Neuronal stem cell (in vitro differentiated cells): ENCODE measurements around the gene TSPYL4.

Experiments
- DNase-seq: peaks from one replicate; pipeline ENCODE4 v3.0.0-alpha.2; 2013; ENCODE audit warnings: low spot score
- H2AFZ ChIP-seq: one replicate; pipeline ENCODE4 v1.6.1; 2013; ENCODE audit warnings: mild to moderate bottlenecking, low read length, inconsistent platforms
- H2AK5ac ChIP-seq: 2 replicates; pipeline ENCODE4 v1.6.1; 2013; ENCODE audit warnings: low read depth, mild to moderate bottlenecking, inconsistent platforms, low read length, moderate library complexity, mixed read lengths
- H2BK120ac ChIP-seq: 2 replicates; pipeline ENCODE4 v1.6.1; 2013; ENCODE audit warnings: low read depth, mild to moderate bottlenecking, inconsistent platforms, low read length, moderate library complexity, mixed read lengths
- H2BK12ac ChIP-seq: one replicate; pipeline ENCODE4 v1.6.1; 2013; ENCODE audit warnings: low read length, inconsistent platforms
- H2BK15ac ChIP-seq: 2 replicates; pipeline ENCODE4 v1.6.1; 2013; ENCODE audit warnings: mild to moderate bottlenecking, low read length, inconsistent platforms, mixed read lengths
- H2BK5ac ChIP-seq: one replicate; pipeline ENCODE4 v1.6.1; 2013; ENCODE audit warnings: inconsistent platforms, mild to moderate bottlenecking, low read length, moderate library complexity
- H3K14ac ChIP-seq: one replicate; pipeline ENCODE4 v1.6.1; 2013; ENCODE audit warnings: low read length, inconsistent platforms
- H3K18ac ChIP-seq: 2 replicates; pipeline ENCODE4 v1.6.1; 2013; ENCODE audit warnings: low read length, inconsistent platforms
- H3K23ac ChIP-seq: 2 replicates; pipeline ENCODE4 v1.6.1; 2013; ENCODE audit warnings: low read depth, mild to moderate bottlenecking, mixed read lengths, low read length, inconsistent platforms; ENCODE audit not compliant: poor library complexity
- H3K27ac ChIP-seq: replicated peaks from 3 replicates; pipeline ENCODE4 v1.5.1; 2013; ENCODE audit warnings: low read length, inconsistent platforms
- H3K27me3 ChIP-seq, 3 experiments: 2 replicates each; pipeline ENCODE4 v1.6.1; 2013; ENCODE audit warnings: low read length in 3 of 3, mild to moderate bottlenecking in 2 of 3, inconsistent platforms in 1 of 3, low read depth in 1 of 3, mixed read lengths in 1 of 3, moderate library complexity in 1 of 3; ENCODE audit not compliant: control insufficient read depth in 3 of 3, insufficient read depth in 3 of 3
- H3K36me3 ChIP-seq, 2 donors: replicated peaks in 1 of 2; 2 replicates each; pipeline ENCODE4 v1.6.1; 2013; ENCODE audit warnings: low read length in 2 of 2; ENCODE audit not compliant: control insufficient read depth in 2 of 2, insufficient read depth in 2 of 2
- H3K4ac ChIP-seq: 2 replicates; pipeline ENCODE4 v1.6.1; 2013; ENCODE audit warnings: inconsistent platforms, mild to moderate bottlenecking, low read length, moderate library complexity
- H3K4me1 ChIP-seq, 2 donors: 1 replicate in 1 of 2; 2 replicates in 1 of 2; pipeline ENCODE4 v1.6.1; 2013; ENCODE audit warnings: low read length in 2 of 2, low read depth in 1 of 2; ENCODE audit not compliant: control insufficient read depth in 2 of 2, insufficient read depth in 1 of 2
- H3K4me2 ChIP-seq: one replicate; pipeline ENCODE4 v1.6.1; 2013; ENCODE audit warnings: mild to moderate bottlenecking, low read length, inconsistent platforms; ENCODE audit not compliant: insufficient read depth, poor library complexity, severe bottlenecking
- H3K4me3 ChIP-seq, 2 donors: 2 replicates each; pipeline ENCODE4 v1.5.1; 2013; ENCODE audit warnings: low read length in 2 of 2, mild to moderate bottlenecking in 2 of 2, inconsistent platforms in 1 of 2, moderate library complexity in 1 of 2
- H3K79me1 ChIP-seq: one replicate; pipeline ENCODE4 v1.6.1; 2013; ENCODE audit warnings: low read depth, mild to moderate bottlenecking, inconsistent platforms, low read length, moderate library complexity
- H3K9ac ChIP-seq: one replicate; pipeline ENCODE4 v1.6.1; 2013; ENCODE audit warnings: mild to moderate bottlenecking, low read depth, low read length, inconsistent platforms; ENCODE audit not compliant: poor library complexity
- H3K9me3 ChIP-seq, 2 donors: replicated peaks in 1 of 2; 2 replicates each; pipeline versions ENCODE3 to v1.6.1; 2013; ENCODE audit warnings: low read length in 2 of 2, mild to moderate bottlenecking in 2 of 2, inconsistent platforms in 1 of 2, low read depth in 1 of 2, mixed read lengths in 1 of 2, moderate library complexity in 1 of 2; ENCODE audit not compliant: control insufficient read depth in 2 of 2, insufficient read depth in 1 of 2
- H4K8ac ChIP-seq: one replicate; pipeline ENCODE4 v1.6.1; 2013; ENCODE audit warnings: low read depth, mild to moderate bottlenecking, inconsistent platforms, low read length, moderate library complexity
- H4K91ac ChIP-seq: one replicate; pipeline ENCODE4 v1.6.1; 2013; ENCODE audit warnings: low read length, low read depth, mild to moderate bottlenecking, inconsistent platforms; ENCODE audit not compliant: poor library complexity
- WGBS, 2 donors: extraction: QIAGEN DNeasy Blood & Tissue Kit; methylation state at CpG; one replicate each; pipeline ENCODE4 v1.1.7; 2013; ENCODE audit warnings: missing lambda C conversion rate in 2 of 2, mixed read lengths in 1 of 2; ENCODE audit not compliant: insufficient read length in 2 of 2, insufficient replicate concordance in 1 of 2; ENCODE audit errors: extremely low coverage in 2 of 2; 5-methylcytosine and 5-hydroxymethylcytosine counted together

TSPYL4 gene

DNA sequence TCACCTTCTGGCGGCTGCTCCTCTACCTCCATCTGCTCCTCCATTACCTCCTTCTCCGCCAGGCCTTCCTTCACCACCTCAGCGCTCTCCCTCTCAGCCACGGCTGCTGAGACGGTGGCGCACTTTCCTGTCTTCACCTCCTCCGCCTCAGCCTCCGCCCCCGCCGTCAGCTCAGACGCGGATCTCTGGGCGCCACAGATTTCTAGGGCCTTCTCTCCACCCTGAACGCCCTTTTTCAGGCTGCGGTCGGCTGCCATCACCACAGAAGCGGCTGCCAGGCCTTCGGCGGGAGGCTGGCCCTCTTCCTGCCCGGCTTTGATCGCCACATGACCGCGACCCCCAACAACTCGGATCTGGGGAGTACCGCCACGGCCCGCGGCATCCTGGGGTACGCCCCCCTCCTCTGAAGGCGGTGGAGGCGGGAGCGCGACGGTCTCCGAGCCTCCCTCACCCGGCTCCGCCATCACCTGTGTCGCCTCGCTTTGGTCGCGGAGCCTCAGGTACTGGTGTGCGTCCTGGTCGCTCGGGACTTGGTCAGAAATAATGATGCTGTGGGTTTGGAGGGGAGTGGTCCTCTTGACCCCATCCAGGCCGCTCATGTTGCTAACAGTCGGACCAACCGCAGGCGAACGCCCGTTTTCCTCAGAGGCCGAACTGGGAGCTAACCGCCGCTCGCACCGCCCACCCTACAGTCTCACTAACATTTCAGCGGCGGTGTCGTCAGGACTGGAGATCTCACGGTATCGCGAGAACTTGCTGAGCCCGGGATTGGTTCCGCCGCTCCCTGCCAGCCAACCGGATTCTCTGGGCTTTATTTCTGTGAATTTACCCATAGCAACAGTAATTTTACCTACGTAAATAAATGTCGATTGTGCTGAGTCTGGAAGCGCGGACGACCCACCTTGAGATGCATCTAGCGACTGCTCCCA lies 25.6 kb upstream of the TSPYL4 start, which contains the start of gene TSPYL1:
Gene TSPYL1 (minus strand): TSS at position 699 of the 929 bp plus-strand sequence. CDS start 100 bp downstream, at position 599.
- peak within 1 kb of the TSS; percentile 71 for H3K4ac ChIP-seq
- H2BK12ac ChIP-seq: no peak within 1 kb of the TSS
- H2AK5ac ChIP-seq: peak within 1 kb of the TSS; percentile 83
- WGBS, 2 donors: no CpG with 5 or more reads among the region's 71 CpGs
- H2AFZ ChIP-seq: peak within 1 kb of the TSS; percentile 92
- peak within 1 kb of the TSS; percentile 86 to 91 for H3K4me3 ChIP-seq
- H3K27me3 ChIP-seq: no peaks in the 10 kb centered on the region
- peak within 1 kb of the TSS; percentile 94 for H3K23ac ChIP-seq
- H3K14ac ChIP-seq: peak within 1 kb of the TSS; percentile 66
- H2BK5ac ChIP-seq: peak within 1 kb of the TSS; percentile 99
- peak; percentile 97 for DNase-seq
- H3K9me3 ChIP-seq: peaks cover 0 to 5% of the 10 kb centered on the region in 2 donors
- H2BK15ac ChIP-seq: peak within 1 kb of the TSS; percentile 98
- H4K8ac ChIP-seq: no peak within 1 kb of the TSS
- H3K18ac ChIP-seq: peak within 1 kb of the TSS; percentile 98
- H3K27ac ChIP-seq: peak within 1 kb of the TSS; percentile 97
- peak within 1 kb of the TSS; percentile 78 for H3K4me2 ChIP-seq
- peak within 1 kb of the TSS; percentile 75 for H4K91ac ChIP-seq
- no peak within 1 kb of the TSS for H2BK120ac ChIP-seq
- peak within 1 kb of the TSS; percentile 97 for H3K9ac ChIP-seq
- H3K4me1 ChIP-seq: peaks cover 9 to 28% of the 10 kb centered on the region in 2 donors
- H3K36me3 ChIP-seq: peaks cover 5 to 40% of the 10 kb centered on the region in 2 donors
- peaks cover 5% of the 10 kb centered on the region for H3K79me1 ChIP-seq

- peak overlapping the region; percentile 97 for H3K9ac ChIP-seq
- H3K79me1 ChIP-seq: peaks cover 5% of the 10 kb centered on the region
- peak overlapping the region; percentile 94 for H3K23ac ChIP-seq
- no peak overlapping the region for H4K8ac ChIP-seq
- no peaks in the 10 kb centered on the region for H3K27me3 ChIP-seq
- peaks cover 0 to 5% of the 10 kb centered on the region in 2 donors for H3K9me3 ChIP-seq
- no peak overlapping the region for H2BK120ac ChIP-seq
- peaks cover 9 to 28% of the 10 kb centered on the region in 2 donors for H3K4me1 ChIP-seq
- no peak overlapping the region for H3K14ac ChIP-seq
- no peak overlapping the region for H4K91ac ChIP-seq
- H2AK5ac ChIP-seq: no peak overlapping the region
- H3K27ac ChIP-seq: peak overlapping the region; percentile 97
- peak overlapping the region; percentile 86 to 91 for H3K4me3 ChIP-seq
- H3K4ac ChIP-seq: no peak overlapping the region
- DNase-seq: no peak
- peak overlapping the region; percentile 64 for H3K18ac ChIP-seq
- H2BK15ac ChIP-seq: peak overlapping the region; percentile 98
- peak overlapping the region; percentile 99 for H2BK5ac ChIP-seq
- H2BK12ac ChIP-seq: no peak overlapping the region
- H2AFZ ChIP-seq: peak overlapping the region; percentile 92
- peak overlapping the region; percentile 78 for H3K4me2 ChIP-seq
- WGBS, 2 donors: no CpG with 5 or more reads among the region's 12 CpGs
- H3K36me3 ChIP-seq: peaks cover 5 to 46% of the 10 kb centered on the region in 2 donors
Measured at GRCh38 chr6:116278854-116279231, 25.0 kb upstream of the TSPYL4 start.

- DNase-seq: no peak
- WGBS, 2 donors: no CpG with 5 or more reads among the region's 11 CpGs
- Histone ChIP-seq H3K4me3 (peak overlapping the region in 1 of 2 donors; percentile 86), H3K23ac (no peak overlapping the region), H2BK15ac (no peak overlapping the region), H2AFZ (no peak overlapping the region), H3K9me3 (peaks cover 0 to 5% of the 10 kb centered on the region in 2 donors), H3K9ac (no peak overlapping the region), H4K8ac (no peak overlapping the region), H3K4ac (no peak overlapping the region), H2BK12ac (no peak overlapping the region), H2BK120ac (no peak overlapping the region), H3K27me3 (no peaks in the 10 kb centered on the region), H3K79me1 (peaks cover 5% of the 10 kb centered on the region), H3K4me1 (peaks cover 9 to 28% of the 10 kb centered on the region in 2 donors), H3K36me3 (peaks cover 5 to 49% of the 10 kb centered on the region in 2 donors), H4K91ac (no peak overlapping the region), H3K4me2 (peak overlapping the region; percentile 78), H3K27ac (no peak overlapping the region), H3K18ac (no peak overlapping the region), H3K14ac (no peak overlapping the region), H2AK5ac (no peak overlapping the region), H2BK5ac (no peak overlapping the region)
Measured at GRCh38 chr6:116278481-116278829, 24.6 kb upstream of the TSPYL4 start.

DNA sequence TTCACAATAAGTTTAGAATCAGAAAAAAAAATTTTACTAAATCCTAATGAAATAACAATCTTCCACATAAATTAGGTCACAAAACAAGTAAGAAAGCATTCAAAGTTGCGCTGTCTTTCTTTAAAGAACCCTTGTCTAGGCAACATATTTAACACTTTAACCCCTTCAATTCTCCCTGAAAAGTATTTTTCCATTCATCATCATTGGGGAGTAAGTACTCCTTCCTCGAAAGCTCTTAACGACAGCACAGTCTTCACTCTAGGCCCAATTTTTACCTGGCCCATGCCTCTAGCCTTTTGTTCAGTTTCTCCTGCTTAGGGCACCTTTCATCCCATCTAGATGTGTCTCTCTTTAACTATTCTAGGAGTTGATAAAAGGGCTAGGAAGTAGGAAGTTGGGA lies 23.2 kb upstream of the TSPYL4 start:
- H3K9me3 ChIP-seq: peaks cover 0 to 5% of the 10 kb centered on the region in 2 donors
- H3K14ac ChIP-seq: no peak overlapping the region
- peaks cover 5 to 53% of the 10 kb centered on the region in 2 donors for H3K36me3 ChIP-seq
- H2BK5ac ChIP-seq: no peak overlapping the region
- peak overlapping the region; percentile 26 for H3K4me2 ChIP-seq
- H3K23ac ChIP-seq: no peak overlapping the region
- H2BK120ac ChIP-seq: no peak overlapping the region
- no peak overlapping the region for H2BK15ac ChIP-seq
- H3K27me3 ChIP-seq: no peaks in the 10 kb centered on the region
- H2AFZ ChIP-seq: no peak overlapping the region
- no peak for DNase-seq
- no peak overlapping the region for H3K18ac ChIP-seq
- H3K27ac ChIP-seq: no peak overlapping the region
- H2AK5ac ChIP-seq: no peak overlapping the region
- H3K79me1 ChIP-seq: peaks cover 5% of the 10 kb centered on the region
- no CpG with 5 or more reads among the region's 3 CpGs for WGBS, 2 donors
- peaks cover 9 to 28% of the 10 kb centered on the region in 2 donors for H3K4me1 ChIP-seq
- no peak overlapping the region for H4K91ac ChIP-seq
- no peak overlapping the region for H4K8ac ChIP-seq
- H3K4ac ChIP-seq: no peak overlapping the region
- no peak overlapping the region for H3K9ac ChIP-seq
- H2BK12ac ChIP-seq: no peak overlapping the region
- peak overlapping the region; percentile 44 to 72 for H3K4me3 ChIP-seq
